MM.1S (cell line): ENCODE results near the gene SLC13A2.

Experiments used
- EZH2 ChIP-seq: fragments of 300-600 bp; sonication (generic); optimal IDR thresholded peaks from 2 replicates; pipeline ENCODE3; 2017; ENCODE audit warnings: low read depth, mild to moderate bottlenecking, antibody characterized with exemption, low read length, mixed read lengths
- TF ChIP-seq, protein P1 (sequence below): fragments of 300-600 bp; sonication (generic); IDR thresholded peaks from 2 replicates; pipeline ENCODE4 v1.5.1; 2016; ENCODE audit warnings: antibody characterized with exemption, low read length, mixed read lengths

- TF ChIP-seq, protein P1, sequence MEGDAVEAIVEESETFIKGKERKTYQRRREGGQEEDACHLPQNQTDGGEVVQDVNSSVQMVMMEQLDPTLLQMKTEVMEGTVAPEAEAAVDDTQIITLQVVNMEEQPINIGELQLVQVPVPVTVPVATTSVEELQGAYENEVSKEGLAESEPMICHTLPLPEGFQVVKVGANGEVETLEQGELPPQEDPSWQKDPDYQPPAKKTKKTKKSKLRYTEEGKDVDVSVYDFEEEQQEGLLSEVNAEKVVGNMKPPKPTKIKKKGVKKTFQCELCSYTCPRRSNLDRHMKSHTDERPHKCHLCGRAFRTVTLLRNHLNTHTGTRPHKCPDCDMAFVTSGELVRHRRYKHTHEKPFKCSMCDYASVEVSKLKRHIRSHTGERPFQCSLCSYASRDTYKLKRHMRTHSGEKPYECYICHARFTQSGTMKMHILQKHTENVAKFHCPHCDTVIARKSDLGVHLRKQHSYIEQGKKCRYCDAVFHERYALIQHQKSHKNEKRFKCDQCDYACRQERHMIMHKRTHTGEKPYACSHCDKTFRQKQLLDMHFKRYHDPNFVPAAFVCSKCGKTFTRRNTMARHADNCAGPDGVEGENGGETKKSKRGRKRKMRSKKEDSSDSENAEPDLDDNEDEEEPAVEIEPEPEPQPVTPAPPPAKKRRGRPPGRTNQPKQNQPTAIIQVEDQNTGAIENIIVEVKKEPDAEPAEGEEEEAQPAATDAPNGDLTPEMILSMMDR: no peak
- TF ChIP-seq EZH2: no peak
These were observed 52.9 kb downstream of the SLC13A2 start for GRCh38 chr17:28526381-28526780.
